Subcutaneous adipose tissue (tissue), 4 donors: ENCODE results near the gene SEMA3C. TPM values are rescaled to one million over a fixed set of nuclear protein-coding genes. Genes with fewer than 3 reads are reported as not detected.

ENCODE experiments used
- CTCF ChIP-seq: fragments of 450-650 bp; IDR thresholded peaks from one replicate; pipeline ENCODE4 v1.5.1; 2016; ENCODE audit warnings: low read depth, mild to moderate bottlenecking, control low read depth, antibody characterized with exemption, moderate library complexity
- total RNA-seq, 4 donors: library from RNA; depleted of rRNA; stranded (reverse); fragments of >200 nt; gene quantifications; one replicate each; pipeline ENCODE4 v1.1.0, GENCODE V29; 2016

Gene SEMA3C
- total RNA-seq, 4 donors from 2014 or later, result 57.3 to 174 (median 96.9) TPM

GRCh38 chr7:80871228-80871627 lies 47.6 kb downstream of the SEMA3C start:
- no peak for TF ChIP-seq CTCF

- no peak for TF ChIP-seq CTCF
Measured at GRCh38 chr7:80870813-80871212, 48.0 kb downstream of the SEMA3C start.

GRCh38 chr7:80869821-80870751 lies 48.8 kb downstream of the SEMA3C start:
- no peak for TF ChIP-seq CTCF

GRCh38 chr7:80869106-80869784 lies 49.6 kb downstream of the SEMA3C start:
- TF ChIP-seq CTCF, result no peak

- TF ChIP-seq CTCF, result no peak
Measured at GRCh38 chr7:80868566-80868965, 50.3 kb downstream of the SEMA3C start.

GRCh38 chr7:80860554-80860953 lies 58.3 kb downstream of the SEMA3C start:
- no peak for TF ChIP-seq CTCF

- no peak for TF ChIP-seq CTCF
Measured at GRCh38 chr7:80859272-80859970, 59.4 kb downstream of the SEMA3C start.
